Tibial artery (tissue), 4 donors: Measurements from ENCODE around the gene STX12.

ENCODE experiments used
- DNase-seq, 2 donors: peaks; one replicate each; pipeline ENCODE4 v3.0.0-alpha.2; 2019
- H3K27ac ChIP-seq, 2 donors: fragments of 200-600 bp; sonication (generic) in 1 of 2; 1 replicate in 1 of 2; 2 replicates in 1 of 2; pipeline ENCODE4 v1.5.1; 2018 to 2019; ENCODE audit warnings: mild to moderate bottlenecking in 1 of 2
- H3K27me3 ChIP-seq, 2 donors: fragments of 200-600 bp; sonication (generic) in 1 of 2; one replicate each; pipeline versions ENCODE4 v1.5.1 to v1.6.0; 2016 to 2019
- H3K36me3 ChIP-seq, 3 donors: fragments of 200-600 bp; sonication (generic) in 2 of 3; one replicate each; pipeline ENCODE4 v1.5.1; 2016 to 2019; ENCODE audit warnings: mild to moderate bottlenecking in 2 of 3
- H3K4me1 ChIP-seq, 4 donors: fragments of 200-600 bp; sonication (generic) in 2 of 4; 1 replicate in 3 of 4; 2 replicates in 1 of 4; pipeline ENCODE4 v1.5.1; 2016 to 2019
- H3K4me3 ChIP-seq, 2 donors: fragments of 200-600 bp; sonication (generic) in 1 of 2; 1 replicate in 1 of 2; 2 replicates in 1 of 2; pipeline ENCODE4 v1.5.1; 2018 to 2019; ENCODE audit warnings: mild to moderate bottlenecking in 2 of 2
- H3K9me3 ChIP-seq, 3 donors: fragments of 200-600 bp; sonication (generic) in 1 of 3; one replicate each; pipeline ENCODE4 v1.5.1; 2016 to 2019
- intact Hi-C: fragments of 100-400 bp; cut with DNase I; formaldehyde crosslinking; loops from one replicate; pipeline ENCODE4 v1.15.0; 2023; ENCODE audit warnings: low total_unique reads
- TF ChIP-seq, protein P1 (sequence below), 2 experiments: fragments of 200-600 bp in 1 of 2; fragments of 450-650 bp in 1 of 2; IDR thresholded peaks; one replicate each; pipeline ENCODE4 v1.5.1; 2017 to 2019; ENCODE audit warnings: antibody characterized with exemption in 2 of 2, mild to moderate bottlenecking in 1 of 2, moderate library complexity in 1 of 2

The STX12 gene

DNA sequence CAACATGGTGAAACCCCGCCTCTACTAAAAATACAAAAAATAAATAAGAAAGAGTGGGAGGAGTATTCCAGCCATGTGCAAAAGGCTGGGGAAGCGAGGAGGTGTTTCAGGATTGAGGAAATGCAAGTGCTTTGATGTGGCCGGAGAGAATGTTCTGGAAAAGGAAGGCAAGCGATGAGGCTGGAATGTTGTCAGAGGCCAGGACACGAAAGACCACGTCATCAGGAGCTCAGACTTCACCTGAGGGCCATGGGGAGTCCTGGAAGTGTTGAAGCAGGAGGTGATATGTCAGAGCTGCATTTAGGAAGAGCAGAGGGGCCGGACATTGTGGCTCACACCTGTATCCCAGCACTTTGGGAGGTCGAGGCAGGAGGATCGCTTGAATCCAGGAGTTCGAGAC, 88.4 kb downstream of the STX12 start:
- TF ChIP-seq, protein P1, sequence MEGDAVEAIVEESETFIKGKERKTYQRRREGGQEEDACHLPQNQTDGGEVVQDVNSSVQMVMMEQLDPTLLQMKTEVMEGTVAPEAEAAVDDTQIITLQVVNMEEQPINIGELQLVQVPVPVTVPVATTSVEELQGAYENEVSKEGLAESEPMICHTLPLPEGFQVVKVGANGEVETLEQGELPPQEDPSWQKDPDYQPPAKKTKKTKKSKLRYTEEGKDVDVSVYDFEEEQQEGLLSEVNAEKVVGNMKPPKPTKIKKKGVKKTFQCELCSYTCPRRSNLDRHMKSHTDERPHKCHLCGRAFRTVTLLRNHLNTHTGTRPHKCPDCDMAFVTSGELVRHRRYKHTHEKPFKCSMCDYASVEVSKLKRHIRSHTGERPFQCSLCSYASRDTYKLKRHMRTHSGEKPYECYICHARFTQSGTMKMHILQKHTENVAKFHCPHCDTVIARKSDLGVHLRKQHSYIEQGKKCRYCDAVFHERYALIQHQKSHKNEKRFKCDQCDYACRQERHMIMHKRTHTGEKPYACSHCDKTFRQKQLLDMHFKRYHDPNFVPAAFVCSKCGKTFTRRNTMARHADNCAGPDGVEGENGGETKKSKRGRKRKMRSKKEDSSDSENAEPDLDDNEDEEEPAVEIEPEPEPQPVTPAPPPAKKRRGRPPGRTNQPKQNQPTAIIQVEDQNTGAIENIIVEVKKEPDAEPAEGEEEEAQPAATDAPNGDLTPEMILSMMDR (IDR thresholded peaks at IDR 0.05), result no peak
- no peaks in the 10 kb centered on the region for H3K36me3 ChIP-seq
- intact Hi-C loops, result loop anchor here (5.0 kb wide), 1 partner anchor 116 kb away; no protein-coding TSS in a partner anchor
- H3K4me1 ChIP-seq, result peaks cover 0 to 3% (median 0%) of the 10 kb centered on the region in 4 donors
- no peak overlapping the region for H3K27ac ChIP-seq
- DNase-seq, result no peak
- no peaks in the 10 kb centered on the region for H3K27me3 ChIP-seq
- no peaks in the 10 kb centered on the region for H3K9me3 ChIP-seq
- H3K4me3 ChIP-seq, result no peak overlapping the region

DNA sequence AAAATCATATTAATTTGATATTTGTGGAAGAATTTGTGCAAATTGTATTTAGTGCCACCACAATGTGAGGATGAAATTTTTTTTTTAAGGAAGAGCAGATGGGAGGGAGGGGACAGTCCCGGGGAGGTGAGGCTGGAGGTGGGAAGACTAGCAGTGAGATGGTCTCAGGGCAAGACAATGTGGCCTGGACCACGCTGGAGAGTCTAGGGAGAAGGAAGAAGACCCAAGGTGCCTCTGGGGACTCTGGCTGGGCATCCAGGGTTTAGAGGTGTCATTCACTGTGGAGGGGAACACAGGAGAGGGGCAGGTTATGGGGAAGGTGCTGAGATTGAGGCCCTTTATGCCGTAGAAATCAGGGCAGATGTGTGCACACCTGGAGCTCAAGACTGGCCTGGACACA, 89.0 kb downstream of the STX12 start:
- intact Hi-C loops, result loop anchor here (5.0 kb wide), 1 partner anchor 115 kb away; no protein-coding TSS in a partner anchor
- Histone ChIP-seq H3K9me3 (no peaks in the 10 kb centered on the region), H3K27me3 (no peaks in the 10 kb centered on the region), H3K27ac (no peak overlapping the region), H3K4me1 (peaks cover 0 to 3% (median 0%) of the 10 kb centered on the region in 4 donors), H3K4me3 (no peak overlapping the region), H3K36me3 (no peaks in the 10 kb centered on the region)
- DNase-seq, result no peak
- TF ChIP-seq, protein P1 (IDR thresholded peaks at IDR 0.05), result no peak

DNA sequence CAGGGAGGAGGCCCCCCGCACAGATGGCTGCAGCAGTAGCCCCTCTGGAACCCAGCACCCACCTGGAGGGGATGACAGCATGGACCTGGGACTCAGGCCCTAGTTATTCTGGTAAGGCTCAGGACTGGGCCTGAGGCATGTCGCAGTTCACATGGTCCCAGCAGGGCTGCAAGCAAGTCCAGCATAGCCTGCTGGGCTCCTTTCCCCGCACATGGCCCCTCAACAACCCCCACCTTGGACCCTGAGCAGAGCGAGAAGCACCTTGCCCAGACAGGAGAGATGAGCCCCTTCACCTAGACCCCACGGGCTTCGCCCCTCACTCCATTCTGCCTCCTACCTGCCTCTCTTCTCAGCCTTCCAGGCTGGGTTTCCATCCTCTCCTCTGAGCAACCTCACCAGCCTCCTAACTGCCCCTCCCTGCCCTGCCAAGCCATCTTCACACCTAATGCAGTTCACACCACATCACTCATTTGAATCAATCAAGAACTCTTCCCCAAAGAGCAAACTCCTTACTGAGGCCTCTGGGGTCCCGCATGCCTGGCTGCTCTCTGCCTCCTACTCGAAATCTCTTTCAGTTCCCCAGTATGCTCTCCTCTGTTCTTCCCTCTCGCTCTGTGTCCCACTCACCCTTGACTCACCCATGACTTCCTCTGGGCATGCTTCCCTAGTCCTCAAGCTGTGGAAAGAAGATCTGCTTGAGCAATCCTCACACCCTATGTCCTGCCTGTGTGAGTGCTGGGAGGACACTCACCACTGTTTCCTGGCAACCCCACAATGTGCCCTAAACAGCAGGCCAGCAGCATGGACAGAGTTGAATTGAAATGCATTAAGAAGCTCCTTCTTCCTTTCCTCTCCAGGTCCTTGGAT, 89.9 kb downstream of the STX12 start:
- Histone ChIP-seq H3K27me3 (no peaks in the 10 kb centered on the region), H3K4me3 (no peak overlapping the region), H3K9me3 (no peaks in the 10 kb centered on the region), H3K4me1 (peaks cover 0 to 3% (median 0%) of the 10 kb centered on the region in 4 donors), H3K27ac (peak overlapping the region in 1 of 2 donors; percentile 37), H3K36me3 (no peaks in the 10 kb centered on the region)
- intact Hi-C loops, result loop anchor here (5.0 kb wide), 1 partner anchor 114 kb away; no protein-coding TSS in a partner anchor
- peak; percentile 82 to 86 for DNase-seq
- TF ChIP-seq, protein P1 (IDR thresholded peaks at IDR 0.05), result no peak

DNA sequence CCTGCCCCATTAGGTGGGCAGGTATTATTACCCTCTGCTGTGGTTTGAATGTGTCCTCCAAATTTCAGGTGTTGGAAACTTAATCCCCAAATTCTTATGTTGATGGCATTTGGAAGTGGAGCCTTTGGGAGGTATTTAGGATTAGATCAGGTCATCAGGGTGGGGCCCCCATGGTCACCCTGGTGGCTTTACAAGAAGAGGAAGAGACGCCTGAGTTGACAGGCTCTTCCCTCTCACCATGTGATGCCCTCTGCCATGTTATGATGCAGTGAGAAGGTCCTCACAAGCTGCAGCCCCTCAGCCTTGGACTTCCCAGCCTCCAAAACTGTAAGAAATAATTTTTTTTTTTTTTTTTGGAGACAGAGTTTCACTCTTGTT, 90.5 kb downstream of the STX12 start:
- Histone ChIP-seq H3K4me3 (no peak overlapping the region), H3K9me3 (no peaks in the 10 kb centered on the region), H3K27ac (no peak overlapping the region), H3K27me3 (no peaks in the 10 kb centered on the region), H3K4me1 (no peaks in the 10 kb centered on the region), H3K36me3 (no peaks in the 10 kb centered on the region)
- intact Hi-C loops, result loop anchor here (5.0 kb wide), 1 partner anchor 114 kb away; no protein-coding TSS in a partner anchor
- no peak for DNase-seq
- TF ChIP-seq, protein P1 (IDR thresholded peaks at IDR 0.05), result no peak

DNA sequence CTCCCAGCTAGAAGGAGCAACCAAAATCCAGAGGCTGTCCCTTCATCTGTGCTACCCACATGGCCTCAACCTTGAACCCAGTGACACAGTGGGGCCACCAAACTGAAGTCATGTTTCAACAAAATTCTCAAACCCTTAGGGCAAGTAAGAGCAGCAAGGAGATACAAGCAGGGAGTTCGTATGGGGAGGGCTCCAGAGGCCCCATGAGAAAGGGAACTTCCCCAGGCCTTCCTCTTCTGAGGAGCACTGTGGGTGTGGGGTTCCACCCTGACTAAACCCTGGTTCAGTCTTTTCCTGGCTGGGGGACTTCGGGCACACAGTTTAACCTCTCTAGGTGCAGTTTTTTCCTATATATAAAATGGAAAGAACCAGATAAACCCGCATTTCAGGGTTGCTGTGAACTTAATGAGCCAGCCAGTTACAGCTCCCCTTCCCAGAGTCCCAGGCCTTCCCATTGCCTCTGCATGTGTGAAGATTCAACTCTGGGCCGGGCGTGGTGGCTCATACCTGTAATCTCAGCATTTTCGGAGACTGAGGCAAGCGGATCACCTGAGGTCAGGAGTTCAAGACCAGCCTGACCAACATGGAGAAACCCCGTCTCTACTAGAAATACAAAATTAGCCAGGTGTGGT, 91.4 kb downstream of the STX12 start:
- intact Hi-C loops, result loop anchor here (5.0 kb wide), 1 partner anchor 113 kb away; no protein-coding TSS in a partner anchor
- TF ChIP-seq, protein P1 (IDR thresholded peaks at IDR 0.05), result no peak
- Histone ChIP-seq H3K9me3 (no peaks in the 10 kb centered on the region), H3K4me1 (no peaks in the 10 kb centered on the region), H3K27me3 (no peaks in the 10 kb centered on the region), H3K36me3 (no peaks in the 10 kb centered on the region), H3K4me3 (no peak overlapping the region), H3K27ac (no peak overlapping the region)
- no peak for DNase-seq
